AML-193 (cell line): ENCODE results near the gene DDX24.
"Not testable (repeated sequence)": the region's sequence is repeated elsewhere in the genome, so short reads cannot be mapped to it uniquely, and the experiment has no call there.

Source experiments
- DNase-seq, 2 experiments: peaks; one replicate each; lab custom pipeline; 2025; lab: John Stamatoyannopoulos, UW

Gene DDX24

GRCh38 chr14:94081386-94081820, 401 bp upstream of the DDX24 start:
- DNase-seq, result peak in 1 of 2 experiments; percentile 11

GRCh38 chr14:94079891-94080620, 946 bp downstream of the DDX24 start:
- DNase-seq, result peak in 1 of 2 experiments; percentile 7

- no peak for DNase-seq
Observed at GRCh38 chr14:94077823-94078222, 3.2 kb downstream of the DDX24 start.

GRCh38 chr14:94077111-94077821, 3.7 kb downstream of the DDX24 start:
- DNase-seq, result no peak

GRCh38 chr14:94075008-94075407, 6.0 kb downstream of the DDX24 start:
- DNase-seq, result no peak

GRCh38 chr14:94074534-94074933, 6.5 kb downstream of the DDX24 start:
- no peak for DNase-seq

- DNase-seq, result not testable (repeated sequence)
Observed at GRCh38 chr14:94072076-94072475, 8.9 kb downstream of the DDX24 start.

- no peak for DNase-seq
Observed at GRCh38 chr14:94066089-94066676, 14.8 kb downstream of the DDX24 start.

- no peak for DNase-seq
Observed at GRCh38 chr14:94062344-94062940, 18.6 kb downstream of the DDX24 start.

GRCh38 chr14:94059998-94060397, 21.0 kb downstream of the DDX24 start:
- no peak for DNase-seq

- no peak for DNase-seq
Observed at GRCh38 chr14:94058674-94059138, 22.3 kb downstream of the DDX24 start.

GRCh38 chr14:94058128-94058673, 22.8 kb downstream of the DDX24 start:
- no peak for DNase-seq

- no peak for DNase-seq
Observed at GRCh38 chr14:94056579-94057308, 24.3 kb downstream of the DDX24 start.

GRCh38 chr14:94054936-94055335, 26.1 kb downstream of the DDX24 start:
- no peak for DNase-seq

GRCh38 chr14:94054401-94054800, 26.6 kb downstream of the DDX24 start:
- DNase-seq, result no peak

GRCh38 chr14:94052662-94053061, 28.3 kb downstream of the DDX24 start:
- DNase-seq, result no peak

GRCh38 chr14:94052199-94052598, 28.8 kb downstream of the DDX24 start:
- DNase-seq, result no peak

GRCh38 chr14:94051779-94052178, 29.2 kb downstream of the DDX24 start:
- DNase-seq, result no peak

GRCh38 chr14:94051115-94051514, 29.9 kb downstream of the DDX24 start:
- no peak for DNase-seq

- DNase-seq, result no peak
Observed at GRCh38 chr14:94050231-94050880, 30.6 kb downstream of the DDX24 start.

GRCh38 chr14:94049625-94050023, 31.4 kb downstream of the DDX24 start:
- DNase-seq, result no peak
